Retinal pigment epithelial cell (primary cell): ENCODE data around the gene SPX.

Experiments used
- DNase-seq: peaks from one replicate; pipeline ENCODE4 v3.0.0-alpha.2; 2010; ENCODE audit warnings: low read depth
- H3K4me3 ChIP-seq: 2 replicates; pipeline ENCODE4 v1.5.1; 2011; ENCODE audit warnings: mild to moderate bottlenecking, low read length, control low read depth, moderate library complexity
- CTCF ChIP-seq: conservative IDR thresholded peaks from 2 replicates; pipeline ENCODE4 v1.5.1; 2011; ENCODE audit warnings: low read depth, low read length, control low read depth, inconsistent platforms

The SPX gene, protein sequence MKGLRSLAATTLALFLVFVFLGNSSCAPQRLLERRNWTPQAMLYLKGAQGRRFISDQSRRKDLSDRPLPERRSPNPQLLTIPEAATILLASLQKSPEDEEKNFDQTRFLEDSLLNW

DNA sequence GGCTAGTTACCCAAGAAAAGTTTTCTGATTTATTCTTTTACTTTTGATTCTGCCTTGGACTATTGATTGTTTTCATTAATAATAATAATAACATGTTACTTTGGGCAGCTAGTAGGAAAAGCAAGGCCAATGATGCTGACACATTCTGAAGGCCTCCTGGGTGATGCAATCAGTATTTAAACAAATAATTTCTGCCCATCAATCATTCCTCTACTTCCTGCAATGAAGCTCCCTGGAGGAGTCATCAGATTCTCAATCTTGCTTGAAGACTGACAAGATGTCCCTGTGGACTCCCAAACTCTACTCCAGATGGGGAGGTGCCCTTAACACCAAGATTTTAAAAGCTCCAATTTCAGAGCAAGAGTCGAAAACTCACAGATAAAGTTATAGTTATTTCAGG lies at the start of gene SPX:
TSS of gene SPX (plus strand) at position 244 of the 400 bp plus-strand sequence. CDS start 177 bp downstream, outside the sequence.
- no peak for DNase-seq
- H3K4me3 ChIP-seq: peak within 1 kb of the TSS; percentile 77
- no peak for TF ChIP-seq CTCF

DNA sequence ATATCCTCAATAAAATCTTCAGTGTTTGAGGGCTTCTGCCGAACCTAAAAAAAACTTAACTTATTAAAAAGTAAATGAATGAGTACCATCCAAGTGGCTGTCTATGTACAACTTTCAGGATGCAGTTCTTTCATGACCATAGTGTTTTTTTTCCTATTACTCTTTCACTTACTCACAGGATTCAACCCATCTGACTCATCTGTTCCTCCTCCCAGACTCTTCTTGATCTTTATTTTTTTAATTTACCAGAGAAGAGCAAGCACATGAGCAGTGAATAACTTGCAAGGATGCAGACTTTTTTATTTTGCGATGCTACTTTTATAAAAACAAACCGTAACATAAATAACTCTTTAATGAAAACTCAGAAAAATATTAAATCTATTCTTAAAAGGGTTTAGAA lies 49.1 kb upstream of the SPX start:
- no peak for DNase-seq
- TF ChIP-seq CTCF: no peak
- no peak overlapping the region for H3K4me3 ChIP-seq

- TF ChIP-seq CTCF: no peak
- DNase-seq: no peak
- H3K4me3 ChIP-seq: no peak overlapping the region
Observed at GRCh38 chr12:21478756-21479455, 47.2 kb upstream of the SPX start.

DNA sequence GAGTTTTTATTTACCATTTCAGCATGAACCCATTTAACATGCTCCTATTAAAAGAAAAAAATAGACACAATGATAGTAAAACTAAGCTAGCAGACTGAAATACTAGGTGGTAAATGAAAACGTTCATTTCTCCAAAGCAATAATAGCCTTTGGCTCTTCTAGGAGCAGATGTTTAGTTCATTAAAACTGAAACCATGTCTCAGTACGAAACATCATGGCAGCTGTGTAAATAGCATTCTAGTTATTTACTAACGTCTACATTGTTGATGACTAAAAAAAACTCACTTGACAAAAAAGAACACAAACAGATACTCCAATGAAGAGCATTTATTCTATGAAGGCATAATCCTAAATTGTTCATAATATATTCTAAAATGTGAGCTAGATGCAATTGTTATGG lies 42.6 kb upstream of the SPX start:
- TF ChIP-seq CTCF: no peak
- H3K4me3 ChIP-seq: no peak overlapping the region
- DNase-seq: no peak

DNA sequence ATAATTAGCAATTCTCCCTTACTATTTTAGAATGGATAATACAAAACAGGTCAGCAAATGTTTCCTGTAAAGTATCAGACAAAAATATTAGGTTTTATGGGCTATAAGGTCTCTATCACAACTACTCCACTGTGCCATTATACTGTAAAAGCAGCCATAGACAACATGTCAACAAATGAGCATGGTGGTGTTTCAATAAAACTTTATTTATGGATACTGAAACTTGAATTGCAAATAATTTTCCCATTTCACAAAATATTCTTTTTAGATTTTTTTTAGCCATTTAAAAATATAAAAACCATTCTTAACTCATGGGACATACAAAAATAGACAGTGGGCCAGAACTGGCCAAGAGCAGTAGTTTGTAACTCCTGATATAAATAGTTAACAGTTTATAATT lies 40.1 kb upstream of the SPX start:
- no peak for DNase-seq
- TF ChIP-seq CTCF: no peak
- H3K4me3 ChIP-seq: no peak overlapping the region

- H3K4me3 ChIP-seq: no peak overlapping the region
- DNase-seq: no peak
- TF ChIP-seq CTCF: no peak
Observed at GRCh38 chr12:21499765-21500164, 26.3 kb upstream of the SPX start.

DNA sequence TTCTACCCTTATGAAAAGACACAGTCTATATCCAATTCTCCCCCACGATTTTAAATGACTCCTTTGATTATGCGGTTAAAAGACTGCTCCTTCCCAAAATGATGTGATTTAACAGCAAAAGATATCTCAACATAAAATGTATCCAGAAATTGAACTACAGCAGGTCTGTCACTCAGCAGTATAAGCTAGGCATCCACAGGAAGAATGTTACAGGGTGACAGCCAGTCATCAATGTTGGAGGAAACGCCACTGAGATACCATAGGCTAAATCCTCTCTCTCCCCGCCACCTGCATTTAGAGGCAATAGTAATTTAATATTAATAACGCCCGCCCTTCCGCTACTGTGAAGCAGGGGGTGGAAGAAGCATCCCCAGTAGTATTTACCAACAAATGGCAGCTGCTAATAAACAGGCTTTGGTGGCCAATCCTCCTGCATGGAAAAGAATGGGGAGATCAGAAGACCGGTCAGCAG lies 25.3 kb upstream of the SPX start:
- peak overlapping the region; percentile 77 for H3K4me3 ChIP-seq
- no peak for DNase-seq
- no peak for TF ChIP-seq CTCF
